ENCODE measurements around the gene ATG10.

GRCh38 chr5:82106756-82107155 is 134.9 kb downstream of the ATG10 start:
- TF ChIP-seq CTCF (IDR thresholded peaks at IDR 0.05; ENCODE audit: poor library complexity, severe bottlenecking) = no peak
- no peak for TF ChIP-seq REST (IDR thresholded peaks at IDR 0.05; ENCODE audit: borderline replicate concordance)
- no peak for TF ChIP-seq EZH2 (IDR thresholded peaks at IDR 0.05; ENCODE audit: borderline replicate concordance, insufficient read depth, low read length, poor library complexity, severe bottlenecking)
- no peak for TF ChIP-seq POLR2AphosphoS5 (IDR thresholded peaks at IDR 0.05)
- no peak for TF ChIP-seq EP300 (conservative IDR thresholded peaks at IDR 0.05; ENCODE audit: poor library complexity, severe bottlenecking)
- TF ChIP-seq SMC3 (conservative IDR thresholded peaks at IDR 0.05; ENCODE audit: poor library complexity) = no peak
- TF ChIP-seq TAF1 (IDR thresholded peaks at IDR 0.05; ENCODE audit: low read depth) = no peak
- TF ChIP-seq RAD21 (conservative IDR thresholded peaks at IDR 0.05) = no peak

Measured in neural cell (in vitro differentiated cells).